HG03575 (cell line): ENCODE measurements around the gene MFSD6.

Source experiments
- ATAC-seq: cut with Tn5 transposase; IDR thresholded peaks from one replicate; pipeline ENCODE4 v1.9.1; 2021; ENCODE audit not compliant: unreplicated experiment, insufficient number of reproducible peaks, low FRiP score; ENCODE audit errors: extremely low read depth

Gene MFSD6

GRCh38 chr2:190537765-190538164, 129.6 kb downstream of the MFSD6 start:
- ATAC-seq: no peak

DNA sequence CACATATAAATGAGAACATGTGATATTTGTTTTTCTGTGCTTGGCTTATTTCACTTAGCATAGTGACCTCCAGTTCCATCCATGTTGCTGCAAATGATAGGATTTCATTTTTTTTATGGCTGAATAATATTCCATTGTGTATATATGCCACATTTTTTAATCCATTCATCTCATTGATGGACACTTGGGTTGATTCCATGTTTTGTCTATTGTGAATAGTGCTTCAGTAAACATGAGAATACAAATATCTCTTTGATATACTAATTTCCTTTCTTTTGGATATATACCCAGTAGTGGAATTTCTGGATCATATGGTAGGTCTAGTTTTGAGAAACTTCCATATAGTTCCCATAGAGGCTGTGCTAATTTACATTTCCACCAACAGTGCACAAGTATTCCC, 130.0 kb downstream of the MFSD6 start:
- ATAC-seq: no peak

DNA sequence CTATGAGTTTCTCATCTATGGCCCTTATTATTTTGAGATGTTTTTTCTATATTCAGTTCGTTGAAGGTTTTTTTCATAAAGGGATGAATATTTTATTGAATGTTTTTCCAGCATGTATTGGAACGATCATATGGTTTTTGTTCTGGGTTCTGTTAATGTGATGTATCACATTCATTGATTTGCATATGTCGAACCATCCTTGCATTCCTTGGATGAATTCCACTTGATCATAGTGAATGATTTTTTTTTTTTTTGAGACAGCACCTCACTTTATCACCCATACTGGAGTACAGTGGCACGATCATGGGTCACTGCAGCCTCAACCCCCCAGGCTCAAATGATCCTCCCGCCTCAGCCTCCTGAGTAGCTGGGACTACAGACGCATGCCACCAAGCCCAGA, 131.9 kb downstream of the MFSD6 start:
- ATAC-seq: no peak

- no peak for ATAC-seq
Observed at GRCh38 chr2:190545093-190545492, 136.9 kb downstream of the MFSD6 start.

DNA sequence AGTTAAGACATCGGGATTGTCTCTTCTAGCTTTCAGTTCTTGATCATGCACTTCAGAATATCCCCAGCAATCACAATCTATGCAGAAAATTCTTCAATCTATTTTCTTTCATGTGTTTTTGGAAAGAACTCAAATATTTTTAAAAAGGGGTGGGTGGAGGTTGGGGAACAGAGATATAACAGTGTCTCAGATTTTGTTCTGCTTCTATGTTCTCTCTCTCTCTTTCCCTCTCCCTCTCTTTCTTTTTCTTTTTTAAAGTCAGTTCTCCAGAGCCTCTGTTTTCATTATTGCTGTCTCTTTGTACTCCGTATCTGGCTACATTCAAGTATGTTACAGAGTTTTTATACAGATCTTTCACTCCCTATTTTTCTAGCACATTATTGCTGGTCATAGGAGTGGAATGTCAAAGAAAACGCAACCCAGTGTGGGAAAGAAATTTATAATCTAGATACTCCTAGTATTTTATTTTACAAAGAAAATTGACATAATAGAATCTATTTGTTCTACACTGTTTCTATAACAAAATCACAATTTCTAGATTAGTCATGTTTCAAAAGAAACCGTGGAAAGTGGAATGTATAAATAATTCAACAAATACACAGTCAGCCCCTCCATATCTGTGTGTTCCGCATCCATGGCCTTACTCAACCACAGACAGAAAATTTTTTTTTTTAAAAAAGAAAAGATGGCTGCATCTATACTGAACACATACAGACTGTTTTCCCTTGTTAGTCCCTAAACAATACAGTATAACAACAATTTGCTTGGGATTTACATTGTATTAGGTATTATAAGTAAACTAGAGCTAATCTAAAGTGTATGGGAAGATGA, 137.6 kb downstream of the MFSD6 start:
- ATAC-seq: no peak

GRCh38 chr2:190546734-190547133, 138.6 kb downstream of the MFSD6 start:
- ATAC-seq: no peak

DNA sequence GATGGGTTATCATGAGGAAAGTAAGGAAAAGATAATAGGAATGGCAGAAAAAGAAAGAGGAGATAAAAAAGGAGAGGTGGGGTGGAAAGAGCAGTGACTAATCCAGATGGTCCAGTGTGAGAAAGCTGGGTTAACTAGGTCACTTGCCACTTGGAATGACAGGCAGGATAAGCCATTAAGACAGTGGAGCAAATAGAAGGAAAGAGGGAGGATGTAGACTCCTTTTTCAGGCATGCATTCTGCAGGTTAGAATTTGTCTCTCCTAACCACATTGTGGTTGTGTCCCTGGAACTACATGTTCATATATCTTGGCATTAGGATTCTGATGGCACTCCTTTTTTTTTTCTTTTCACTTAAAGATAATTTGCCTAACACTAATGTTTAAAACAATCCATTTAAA, 139.7 kb downstream of the MFSD6 start:
- no peak for ATAC-seq

GRCh38 chr2:190550137-190550536, 142.0 kb downstream of the MFSD6 start:
- no peak for ATAC-seq
